ENCODE measurements around the gene PXMP4.

PXMP4 gene

DNA sequence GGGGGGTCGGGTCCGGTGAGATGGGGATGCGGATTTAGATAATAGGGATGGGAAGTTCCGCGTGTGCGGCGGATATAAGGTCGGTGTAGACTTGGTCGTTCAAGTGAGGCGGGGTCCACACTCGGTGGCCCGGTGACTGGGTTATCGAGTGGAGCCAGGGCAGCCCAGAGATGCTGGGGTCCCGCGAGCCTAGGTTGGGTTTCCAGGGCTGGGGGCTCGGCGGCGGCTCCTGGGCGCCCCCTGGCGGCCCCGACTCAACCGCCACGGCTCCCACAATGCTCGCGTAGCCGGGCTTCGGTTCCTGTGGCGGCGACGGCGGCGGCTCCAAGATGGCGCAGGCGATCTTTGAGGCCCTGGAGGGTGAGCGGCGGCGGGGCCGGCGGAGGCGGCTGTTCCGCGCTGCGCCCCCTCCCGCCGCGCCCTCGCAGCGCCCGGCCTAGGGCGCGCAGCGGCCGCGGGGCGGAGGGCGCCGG lies 11.6 kb upstream of the PXMP4 start, which contains the start of gene ZNF341:
ZNF341 (plus strand) TSS at position 304 of the 473 bp plus-strand sequence; CDS start at position 330, 26 bp downstream.
- peak in 3 of 4 experiments; percentile 93 to 96 (median 95) for DNase-seq

DNA sequence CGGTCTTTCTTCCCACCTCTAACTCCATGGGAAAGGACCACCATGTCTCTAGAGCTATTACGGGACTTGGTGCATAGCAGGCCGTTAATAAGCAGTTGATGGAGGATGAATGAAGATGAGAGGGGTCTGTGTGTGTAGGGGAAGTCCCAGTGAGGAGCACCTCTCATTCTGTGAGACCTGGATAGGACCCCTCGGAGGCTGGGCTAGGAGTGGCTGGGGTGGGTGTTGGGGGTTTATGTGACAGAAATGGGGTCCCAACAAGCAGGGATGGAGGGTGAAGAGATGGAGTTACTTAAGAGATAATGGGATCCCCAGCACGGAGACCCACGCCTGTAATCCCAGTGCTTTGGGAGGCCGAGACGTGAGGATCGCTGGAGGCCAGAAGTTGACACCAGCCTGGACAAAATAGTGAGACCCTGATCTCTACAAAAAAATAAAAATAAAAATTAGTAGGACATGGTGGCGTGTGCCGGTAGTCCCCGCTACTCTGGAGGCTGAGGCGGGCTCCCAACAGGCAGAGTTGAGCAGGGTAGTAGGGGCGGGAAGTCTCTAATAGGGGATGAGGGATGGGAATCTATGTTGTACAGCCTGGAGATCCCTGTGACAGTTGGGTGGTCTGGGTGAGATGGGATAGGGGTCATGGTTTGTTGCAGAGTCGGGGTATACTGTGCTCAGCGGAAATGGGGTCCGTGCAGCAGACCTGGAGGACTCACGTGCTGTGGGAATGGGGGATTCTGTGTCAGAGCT lies 11.0 kb upstream of the PXMP4 start:
- no peak for DNase-seq

DNA sequence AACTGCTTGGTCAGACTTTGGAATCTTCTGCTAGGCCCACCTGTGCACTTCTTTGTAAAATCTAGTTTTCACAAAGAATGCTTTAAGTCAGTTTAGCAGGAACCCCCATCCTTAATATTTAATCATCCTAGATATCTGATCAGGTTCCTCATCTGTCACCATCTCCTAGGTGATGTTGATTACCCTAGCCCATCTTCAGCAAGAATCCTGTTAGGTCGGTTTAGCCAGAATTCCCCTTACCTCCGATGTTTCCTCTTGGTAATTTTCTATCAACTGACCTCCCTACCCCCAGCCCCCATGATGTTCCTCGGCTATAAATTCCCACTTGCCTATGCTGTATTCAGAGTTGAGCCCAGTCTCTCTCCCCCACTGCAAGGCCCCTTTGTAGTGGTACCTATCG lies 9.0 kb upstream of the PXMP4 start:
- no peak for DNase-seq

DNA sequence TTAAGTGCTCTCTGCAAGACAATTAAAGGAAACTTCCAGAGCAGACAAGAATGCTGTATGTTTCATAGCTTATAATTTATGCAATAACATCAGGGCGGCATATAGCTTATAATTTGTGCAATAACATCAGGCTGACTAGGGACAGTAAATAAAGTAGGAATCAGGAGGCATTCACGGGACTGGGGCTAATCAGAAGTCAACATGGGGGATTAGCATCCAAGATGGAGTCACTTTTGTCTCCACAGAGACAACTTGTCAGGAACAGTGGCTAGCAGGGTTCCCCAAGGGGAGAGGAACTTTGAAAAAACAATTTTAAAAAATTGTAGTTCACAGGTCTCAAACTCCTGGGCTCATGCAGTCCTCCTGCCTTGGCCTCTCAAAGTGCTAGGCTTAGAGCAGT lies 8.4 kb upstream of the PXMP4 start:
- no peak for DNase-seq

DNA sequence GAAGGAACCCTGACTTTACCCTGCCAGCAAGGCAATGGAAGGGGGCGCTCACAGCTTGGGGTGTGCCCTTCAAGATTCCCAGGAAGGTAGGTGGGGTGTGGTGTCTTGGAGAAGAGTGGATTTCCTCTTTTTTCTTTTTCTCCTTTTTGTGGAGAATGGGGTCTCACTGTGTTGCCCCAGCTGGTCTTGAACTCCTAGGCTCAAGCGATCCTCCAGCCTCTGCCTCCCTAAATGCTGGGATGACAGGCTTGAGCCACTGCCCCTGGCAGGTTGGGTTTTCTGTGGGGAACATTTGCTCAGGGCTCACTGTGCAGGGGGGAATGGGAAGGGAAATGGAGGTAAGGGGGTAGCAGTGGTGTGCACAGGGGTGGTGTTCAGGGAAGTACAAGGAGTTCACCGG lies 7.7 kb upstream of the PXMP4 start:
- no peak for DNase-seq

DNA sequence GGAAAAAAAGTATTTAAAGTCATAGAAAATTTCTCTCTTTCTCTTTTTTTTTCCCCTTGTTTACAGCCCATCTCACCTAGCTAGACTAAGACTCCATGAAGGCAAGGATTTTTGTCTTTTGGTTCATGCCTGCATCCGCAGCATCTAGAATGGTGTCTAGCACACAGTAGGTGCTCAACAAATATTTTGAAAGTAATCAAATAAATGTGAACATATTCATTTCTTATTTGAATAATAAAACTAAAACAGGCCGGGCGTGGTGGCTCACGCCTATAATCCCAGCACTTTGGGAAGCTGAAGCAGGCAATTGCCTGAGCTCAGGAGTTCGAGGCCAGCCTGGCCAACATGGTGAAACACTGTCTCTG lies 7.0 kb upstream of the PXMP4 start:
- no peak for DNase-seq

DNA sequence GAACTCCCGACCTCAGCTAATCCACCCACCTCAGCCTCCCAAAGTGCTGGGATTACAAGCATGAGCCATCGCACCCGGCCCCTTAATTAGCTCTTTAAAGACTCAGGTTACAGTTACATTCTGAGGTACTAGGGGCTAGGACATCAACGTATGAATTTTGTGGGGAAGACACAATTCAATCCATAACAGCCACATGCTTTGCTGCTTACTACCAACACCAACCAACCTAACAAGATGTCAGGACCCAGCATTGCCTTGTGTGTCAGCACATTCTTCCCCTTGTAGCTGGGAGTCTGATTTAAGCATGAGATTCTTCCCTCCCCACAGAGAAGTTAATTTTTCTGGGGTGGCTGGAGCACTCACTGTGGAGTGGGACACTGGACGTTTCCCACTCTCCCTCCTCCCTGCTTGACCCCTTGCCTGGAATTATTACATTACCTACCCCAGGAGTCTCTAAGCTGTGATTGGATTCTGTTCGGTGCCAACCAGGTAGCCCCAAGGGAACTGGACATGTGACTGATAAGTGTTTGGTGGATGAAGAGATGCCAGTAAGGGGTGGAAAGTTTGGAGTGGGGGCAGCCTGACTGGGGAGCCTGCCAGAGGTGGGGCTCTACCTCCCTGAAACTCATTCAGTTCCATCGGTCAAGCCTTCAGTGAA lies 5.6 kb upstream of the PXMP4 start:
- no peak for DNase-seq

DNA sequence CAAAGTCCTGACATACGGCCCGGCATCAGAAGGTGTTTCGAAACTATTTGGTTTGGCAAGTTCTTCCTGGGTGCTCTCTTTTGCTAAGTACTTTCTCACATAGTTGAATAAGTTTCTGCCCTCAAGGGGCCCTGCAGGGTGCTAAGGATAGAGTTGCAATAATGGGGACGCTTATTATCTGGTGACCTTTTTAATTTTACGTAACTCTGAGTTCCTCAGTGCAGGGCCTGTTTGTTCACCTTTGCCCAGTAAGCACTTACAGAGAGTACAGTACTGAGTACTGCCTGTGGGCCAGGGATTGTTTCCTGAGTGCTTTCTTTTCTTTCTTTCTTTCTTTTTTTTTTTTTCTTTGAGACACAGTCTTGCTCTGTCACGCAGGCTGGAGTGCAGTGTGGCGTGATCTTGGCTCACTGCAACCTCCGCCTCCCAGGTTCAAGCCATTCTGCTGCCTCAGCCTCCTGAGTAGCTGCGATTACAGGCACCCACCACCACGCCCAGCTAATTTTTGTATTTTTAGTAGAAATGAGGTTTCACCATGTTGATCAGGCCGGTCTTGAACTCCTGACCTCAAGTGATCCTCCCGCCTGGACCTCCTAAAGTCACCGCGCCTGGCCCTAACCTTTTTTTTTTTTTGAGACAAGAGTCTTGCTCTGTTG lies 4.5 kb upstream of the PXMP4 start:
- peak; percentile 30 to 54 (median 50) for DNase-seq

DNA sequence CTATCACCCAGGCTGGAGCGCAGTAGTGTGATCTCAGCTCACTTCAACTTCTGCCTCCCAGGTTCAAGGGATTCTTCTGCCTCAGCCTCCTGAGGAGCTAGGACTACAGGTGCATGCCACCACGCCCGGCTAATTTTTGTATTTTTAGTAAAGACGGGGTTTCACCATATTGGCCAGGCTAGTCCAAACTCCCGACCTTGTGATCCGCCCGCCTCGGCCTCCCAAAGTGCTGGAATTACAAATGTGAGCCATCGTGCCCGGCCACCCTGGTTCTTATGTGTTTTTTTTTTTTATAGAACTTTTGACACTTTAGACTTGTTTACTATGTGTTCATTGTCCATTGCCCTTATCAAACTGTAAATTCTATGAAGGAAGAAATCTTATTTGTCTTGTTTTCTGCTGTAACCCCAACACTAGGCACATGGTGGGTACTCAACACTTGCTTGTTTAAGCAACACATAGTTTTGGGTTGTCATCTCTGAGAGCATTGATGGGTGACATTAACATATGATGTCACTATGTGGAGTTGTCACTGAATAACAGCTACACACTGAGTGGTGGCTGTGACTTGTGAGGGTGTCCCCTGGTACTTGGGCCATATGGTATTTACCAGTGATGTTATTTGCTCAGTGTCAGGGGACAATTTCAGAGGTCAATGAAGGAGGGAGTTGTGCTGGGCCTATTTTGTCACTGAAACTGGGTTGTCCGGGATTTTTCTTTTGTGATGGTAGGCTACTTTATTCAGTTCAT lies 1.5 kb upstream of the PXMP4 start:
- DNase-seq: no peak

DNA sequence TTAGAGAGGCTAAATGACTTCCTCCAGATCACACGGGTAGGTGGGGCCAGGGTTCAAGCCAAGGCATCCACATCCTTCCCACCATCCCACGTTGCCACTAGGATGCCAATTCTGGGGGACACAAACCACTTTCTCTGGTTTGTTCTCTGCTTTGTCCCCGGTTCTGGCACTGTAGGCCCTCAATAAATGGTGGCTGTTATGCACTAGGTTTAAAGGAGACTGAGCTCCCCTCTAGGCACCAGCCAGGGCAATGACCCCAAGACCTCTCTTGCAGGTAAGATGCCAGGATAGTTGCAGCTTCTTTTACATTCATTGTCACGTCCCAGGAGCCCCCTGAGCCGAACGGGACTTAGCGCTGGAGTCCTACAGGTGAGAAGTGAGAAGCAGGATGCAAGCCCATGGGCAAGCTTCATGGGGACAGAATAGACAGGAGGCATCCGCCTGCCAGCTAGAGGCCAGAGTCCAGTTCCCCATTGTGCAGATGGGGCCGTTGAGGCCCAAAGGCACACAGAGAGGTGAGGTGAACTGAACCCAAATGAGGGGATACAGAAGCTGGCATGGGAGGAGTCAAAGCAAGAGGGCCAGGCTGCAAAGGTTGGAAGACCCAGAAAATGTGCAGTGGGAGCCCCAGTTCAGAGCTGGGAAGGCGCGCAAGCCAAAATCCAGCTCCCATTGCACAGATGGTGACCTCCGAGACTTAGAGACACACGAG lies 677 bp downstream of the PXMP4 start:
- peak in 3 of 4 experiments; percentile 17 to 37 (median 18) for DNase-seq

DNA sequence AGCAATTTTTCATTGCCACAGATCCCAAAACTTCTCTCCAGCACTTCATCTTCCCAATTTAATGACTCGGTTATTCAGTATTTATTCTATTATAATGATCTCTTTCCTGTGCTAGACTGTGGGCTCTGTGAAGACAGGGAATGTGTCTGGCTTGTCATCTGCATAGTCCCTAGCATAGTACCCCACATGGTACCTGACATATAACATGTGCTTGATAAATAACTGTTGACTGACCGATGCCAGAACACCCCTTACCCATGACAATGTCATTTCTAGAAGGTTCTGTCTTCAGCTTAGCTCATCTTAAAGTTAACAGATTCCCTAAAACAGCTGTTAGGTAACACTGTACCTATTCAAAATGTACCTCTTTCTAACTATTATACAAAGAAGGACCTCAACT lies 3.6 kb downstream of the PXMP4 start:
- DNase-seq: no peak

DNA sequence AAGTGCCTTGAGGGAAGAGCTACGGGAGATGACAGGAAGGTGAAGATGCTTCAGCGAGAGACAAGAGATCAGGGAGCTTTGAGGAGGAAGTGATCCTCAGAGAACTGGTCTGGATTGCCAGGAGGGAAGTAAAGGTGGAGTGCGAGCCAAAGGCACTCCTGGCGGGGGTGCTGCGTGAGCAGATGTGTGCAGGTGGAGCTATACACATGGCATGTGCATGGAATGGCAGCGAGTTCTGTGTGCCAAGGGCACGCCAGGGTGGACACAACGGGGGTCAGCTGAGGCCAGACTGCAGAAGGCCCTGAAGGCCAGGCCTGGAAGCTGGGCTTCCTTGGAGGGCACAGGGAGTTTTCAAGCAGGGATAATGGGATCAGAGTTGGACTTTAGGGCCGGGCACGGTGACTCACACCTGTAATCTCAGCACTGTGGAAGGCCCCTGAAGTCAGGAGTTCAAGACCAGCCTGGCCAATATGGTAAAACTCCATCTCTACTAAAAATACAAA lies 6.2 kb downstream of the PXMP4 start:
- DNase-seq: no peak

DNA sequence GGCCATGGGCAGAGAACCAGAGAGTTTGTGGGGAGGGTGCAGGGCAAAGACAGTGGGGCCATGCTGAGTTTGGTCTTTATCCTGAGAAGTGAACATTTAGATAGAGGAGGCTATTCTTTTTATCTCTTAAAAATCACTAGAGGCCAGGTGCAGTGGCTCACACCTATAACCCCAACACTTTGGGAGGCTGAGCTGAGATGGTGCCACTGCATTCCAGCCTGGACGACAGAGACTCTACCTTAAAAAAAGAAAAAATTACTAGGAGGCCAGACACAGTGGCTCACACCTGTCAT lies 8.7 kb downstream of the PXMP4 start:
- DNase-seq: no peak

DNA sequence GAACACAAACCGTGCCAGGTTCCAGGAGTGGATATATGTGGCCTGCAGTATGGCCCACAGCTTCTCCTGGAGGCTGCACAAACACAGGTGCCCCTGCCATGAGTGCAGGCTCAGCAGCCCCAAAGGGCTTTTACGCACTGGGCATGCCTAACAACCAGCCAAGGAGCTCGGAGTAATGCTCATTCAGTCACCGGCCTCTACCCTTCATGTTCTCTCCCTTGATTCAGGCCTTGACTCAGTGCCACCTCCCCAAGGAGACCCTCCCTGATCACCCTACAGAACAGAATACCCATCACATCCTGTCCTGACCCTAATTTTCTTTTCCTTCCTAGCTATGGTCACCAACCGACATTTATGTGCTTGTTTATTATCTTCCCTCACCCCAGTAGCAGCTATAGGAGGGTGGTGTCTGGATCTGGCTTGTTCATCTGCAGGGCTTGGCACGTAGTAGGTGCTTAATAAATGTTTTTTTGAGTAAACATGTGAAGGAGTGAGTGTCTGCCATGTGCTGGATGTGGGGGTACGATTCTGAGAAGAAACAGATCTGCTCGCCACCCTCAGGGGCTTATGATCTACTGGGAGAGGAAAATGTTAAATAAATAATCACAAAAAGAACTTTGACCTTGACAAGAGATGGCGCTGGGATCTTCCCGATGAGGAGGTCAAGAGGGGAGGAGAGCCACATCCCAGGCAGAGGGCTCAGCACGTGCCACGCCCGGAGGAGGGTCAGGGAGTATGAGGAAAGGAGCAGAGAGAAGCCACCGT lies 9.2 kb downstream of the PXMP4 start:
- DNase-seq: no peak

DNA sequence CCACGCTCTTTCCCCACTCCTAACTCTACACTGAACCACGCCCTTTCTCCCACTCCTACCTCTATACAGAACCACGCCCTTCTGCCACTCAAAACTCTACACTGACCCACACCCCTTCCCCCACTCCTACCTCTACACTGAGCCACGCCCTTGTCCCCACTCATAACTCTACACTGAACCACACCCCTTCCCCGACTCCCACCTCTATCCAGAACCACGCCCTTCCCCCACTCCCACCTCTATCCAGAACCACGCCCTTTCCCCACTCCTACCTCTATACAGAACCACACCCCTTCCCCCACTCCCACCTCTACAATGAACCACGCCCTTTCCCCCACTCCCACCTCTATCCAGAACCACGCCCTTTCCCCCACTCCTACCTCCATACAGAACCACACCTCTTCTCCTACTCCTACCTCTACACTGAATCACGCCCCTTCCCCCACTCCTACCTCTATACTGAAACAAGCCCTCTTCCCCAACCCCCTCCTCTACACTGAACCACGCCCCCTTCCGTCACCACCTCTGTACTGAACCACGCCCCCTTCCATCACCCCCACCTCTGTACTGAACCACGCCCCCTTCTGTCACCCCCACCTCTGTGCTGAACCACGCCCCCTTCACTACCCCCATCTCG lies 10.1 kb downstream of the PXMP4 start:
- no peak for DNase-seq

DNA sequence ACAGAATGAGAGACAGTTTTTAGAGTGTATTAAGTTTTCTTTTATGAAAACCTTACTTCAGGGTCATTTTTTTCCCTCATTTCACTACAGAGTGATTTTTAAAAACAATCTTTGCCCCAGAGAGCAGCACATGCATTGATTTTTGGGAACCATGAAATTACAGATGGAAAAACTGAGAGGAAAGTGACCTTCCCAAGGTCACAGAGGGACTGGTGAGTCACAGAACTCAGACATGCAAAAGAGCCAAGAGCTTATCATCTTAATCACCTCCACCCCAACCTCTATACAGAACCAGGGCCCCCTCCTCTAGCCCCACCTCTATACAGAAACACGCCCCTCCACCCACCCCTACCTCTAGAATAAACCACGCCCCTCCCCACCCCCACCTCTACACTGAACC lies 10.7 kb downstream of the PXMP4 start:
- DNase-seq: no peak

DNA sequence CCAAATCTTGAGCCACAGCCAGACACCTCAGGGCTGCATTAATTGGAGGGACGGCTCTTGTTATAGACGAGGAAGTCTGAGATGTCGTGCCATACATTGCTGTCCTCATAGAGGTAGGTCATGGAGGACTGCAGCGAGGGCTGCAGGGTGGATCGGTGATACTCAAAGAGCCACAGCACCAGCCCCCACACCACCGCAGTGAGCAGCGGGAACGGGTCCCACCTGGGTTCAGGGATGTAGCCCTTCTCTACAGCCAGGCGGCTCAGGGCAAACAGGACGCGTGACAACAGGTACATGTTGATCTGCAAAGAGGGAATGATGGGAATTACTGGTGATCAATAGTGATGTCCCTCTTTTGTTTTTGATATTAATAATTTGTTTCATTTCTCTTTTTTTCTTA lies 12.4 kb downstream of the PXMP4 start:
- DNase-seq: no peak

DNA sequence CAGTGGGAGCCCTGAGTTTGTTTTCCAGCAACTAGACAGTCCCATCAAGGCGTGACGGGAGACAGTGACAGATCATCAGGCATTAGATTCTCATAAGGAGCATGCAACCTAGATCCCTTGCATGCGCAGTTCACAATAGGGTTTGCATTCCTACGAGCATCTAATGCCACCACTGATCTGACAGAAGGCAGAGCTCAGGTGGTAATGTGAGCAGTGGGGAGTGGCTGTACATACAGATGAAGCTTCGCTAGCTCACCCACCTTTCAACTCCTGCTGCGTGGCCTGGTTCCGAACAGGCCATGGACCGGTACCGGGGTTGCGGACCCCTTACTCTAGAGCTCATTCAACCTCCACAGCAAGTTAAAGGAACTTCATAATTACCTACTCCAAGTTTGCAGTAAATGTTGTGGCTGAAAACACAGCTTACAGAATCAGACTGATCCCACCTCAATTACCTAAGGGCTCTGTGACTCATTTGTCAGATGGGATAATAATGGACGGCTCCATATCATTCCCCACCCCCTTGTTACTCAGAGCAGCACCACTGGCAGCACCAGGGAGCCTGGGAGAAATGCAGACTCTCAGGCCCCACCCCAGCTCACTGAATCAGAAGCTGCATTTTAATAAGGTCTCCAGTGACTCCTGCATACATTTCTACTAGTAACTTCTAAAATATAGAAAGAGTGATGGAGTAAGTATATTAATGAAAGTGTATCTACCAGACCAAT lies 15.7 kb downstream of the PXMP4 start:
- DNase-seq: no peak

DNA sequence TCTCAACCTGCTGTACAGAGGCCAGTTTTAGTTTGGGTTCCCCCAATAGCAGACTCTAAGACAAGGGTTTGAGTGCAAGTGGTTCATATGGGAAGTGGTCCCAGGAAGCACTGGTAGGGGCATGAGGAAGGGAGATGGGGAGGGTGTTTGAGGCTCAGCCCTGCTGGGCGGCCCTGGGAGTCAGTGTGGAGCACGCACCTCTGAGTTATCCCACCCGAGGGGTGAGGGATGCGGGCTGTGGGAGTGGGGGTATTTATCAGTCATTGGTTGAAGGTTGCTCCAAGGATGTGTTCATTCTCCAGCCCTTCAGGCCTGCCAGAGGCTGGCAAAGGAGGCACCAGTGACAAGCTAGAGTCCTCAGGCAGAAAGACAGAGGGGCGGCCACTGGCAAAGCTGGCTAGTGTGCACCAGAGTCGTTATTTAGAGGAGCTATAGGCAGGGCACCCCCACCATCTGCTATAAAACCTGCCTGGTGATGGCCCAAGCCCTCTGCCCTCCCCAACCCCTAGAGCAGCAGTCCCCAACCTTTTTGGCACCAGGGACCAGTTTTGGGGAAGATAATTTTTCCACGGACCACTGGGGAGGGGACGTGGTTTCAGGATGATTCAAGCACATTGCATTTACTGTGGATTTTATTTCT lies 16.5 kb downstream of the PXMP4 start:
- DNase-seq: no peak

DNA sequence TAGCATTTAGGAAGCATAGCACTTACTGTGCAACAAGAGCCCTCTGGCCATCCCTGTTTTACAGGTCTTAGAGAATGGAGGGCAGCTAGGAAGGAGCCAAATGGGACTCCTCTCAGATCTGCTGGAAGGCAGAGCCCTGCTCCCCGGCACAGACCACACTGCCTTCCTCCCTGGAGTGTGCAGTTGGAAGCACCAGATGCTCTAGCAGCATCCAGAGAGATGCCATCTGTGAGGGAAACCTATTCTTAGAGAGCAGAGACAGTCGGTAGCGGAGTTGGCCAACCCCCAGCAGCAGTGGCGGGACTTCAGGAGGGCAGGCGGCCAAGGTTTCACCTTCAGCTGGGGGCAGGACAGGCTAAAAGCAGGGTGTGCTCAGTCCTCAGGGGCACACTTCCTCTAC lies 17.2 kb downstream of the PXMP4 start:
- no peak for DNase-seq
